Vagina (tissue), 2 donors: ENCODE measurements around the gene DAB2IP.

Experiments used
- POLR2A ChIP-seq, 2 donors: fragments of 450-650 bp; IDR thresholded peaks; one replicate each; pipeline ENCODE4 v1.6.1; 2017; ENCODE audit warnings: antibody characterized with exemption in 2 of 2, mild to moderate bottlenecking in 2 of 2, moderate library complexity in 2 of 2
- POLR2AphosphoS5 ChIP-seq, 2 donors: sonication (generic); formaldehyde crosslinking; IDR thresholded peaks; one replicate each; pipeline ENCODE4 v1.9.0; 2017; ENCODE audit warnings: antibody characterized with exemption in 2 of 2, mild to moderate bottlenecking in 2 of 2, low read depth in 1 of 2; ENCODE audit not compliant: insufficient read depth in 1 of 2
- TF ChIP-seq, protein P1 (sequence below), 3 experiments: fragments of 450-650 bp in 2 of 3; fragments of 200-600 bp in 1 of 3; sonication (generic) in 1 of 3; IDR thresholded peaks; one replicate each; pipeline ENCODE4 v1.5.1; 2017 to 2019; ENCODE audit warnings: antibody characterized with exemption in 3 of 3, mild to moderate bottlenecking in 2 of 3, moderate library complexity in 2 of 3

DNA sequence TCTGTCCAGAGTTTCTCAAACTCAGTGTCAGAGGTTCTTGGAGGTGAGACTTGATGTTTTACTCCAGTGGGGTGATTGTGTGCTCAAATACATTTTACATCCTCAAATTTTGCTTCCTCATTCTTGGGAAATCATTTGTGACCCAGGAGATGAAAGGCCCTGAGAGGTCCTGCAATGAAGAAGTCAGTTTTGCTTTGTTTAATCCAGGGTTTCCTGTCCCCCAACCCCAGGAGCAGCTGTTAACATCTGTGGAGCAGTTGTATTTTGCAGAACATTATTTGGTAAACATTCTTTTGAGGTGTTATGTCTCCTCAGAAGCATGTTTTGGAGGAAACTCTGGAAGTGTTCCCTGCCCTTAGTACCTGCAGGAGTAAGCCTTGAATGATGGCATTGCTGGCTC, 59.8 kb downstream of the DAB2IP start:
- TF ChIP-seq, protein P1, sequence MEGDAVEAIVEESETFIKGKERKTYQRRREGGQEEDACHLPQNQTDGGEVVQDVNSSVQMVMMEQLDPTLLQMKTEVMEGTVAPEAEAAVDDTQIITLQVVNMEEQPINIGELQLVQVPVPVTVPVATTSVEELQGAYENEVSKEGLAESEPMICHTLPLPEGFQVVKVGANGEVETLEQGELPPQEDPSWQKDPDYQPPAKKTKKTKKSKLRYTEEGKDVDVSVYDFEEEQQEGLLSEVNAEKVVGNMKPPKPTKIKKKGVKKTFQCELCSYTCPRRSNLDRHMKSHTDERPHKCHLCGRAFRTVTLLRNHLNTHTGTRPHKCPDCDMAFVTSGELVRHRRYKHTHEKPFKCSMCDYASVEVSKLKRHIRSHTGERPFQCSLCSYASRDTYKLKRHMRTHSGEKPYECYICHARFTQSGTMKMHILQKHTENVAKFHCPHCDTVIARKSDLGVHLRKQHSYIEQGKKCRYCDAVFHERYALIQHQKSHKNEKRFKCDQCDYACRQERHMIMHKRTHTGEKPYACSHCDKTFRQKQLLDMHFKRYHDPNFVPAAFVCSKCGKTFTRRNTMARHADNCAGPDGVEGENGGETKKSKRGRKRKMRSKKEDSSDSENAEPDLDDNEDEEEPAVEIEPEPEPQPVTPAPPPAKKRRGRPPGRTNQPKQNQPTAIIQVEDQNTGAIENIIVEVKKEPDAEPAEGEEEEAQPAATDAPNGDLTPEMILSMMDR (IDR thresholded peaks at IDR 0.05), result no peak
- TF ChIP-seq POLR2AphosphoS5 (IDR thresholded peaks at IDR 0.05; ENCODE audit: insufficient read depth in 1 of 2, low read depth in 1 of 2), result no peak
- TF ChIP-seq POLR2A (IDR thresholded peaks at IDR 0.05), result no peak
